ENCODE data around the gene CYP19A1. TPM values are rescaled to one million over a fixed set of nuclear protein-coding genes. Genes with fewer than 3 reads are reported as not detected.

Gene CYP19A1
- total RNA-seq, 1 experiment from 2014 or later = not detected

- no TSS peak for BruUV-seq (replicated peaks)
- DNase-seq (ENCODE audit: low read depth, low spot score) (no peak), ATAC-seq (no peak)
- POLR2A ChIA-PET = no interaction called here
- no peaks in the 10 kb centered on the region for H3K9me3 ChIP-seq (ENCODE audit: control insufficient read depth, insufficient read depth, low read depth, low read length)
- no peak overlapping the region for H3K4me3 ChIP-seq (ENCODE audit: low read depth in 2 of 2, low read length in 2 of 2)
- intact Hi-C loops (cut with micrococcal nuclease; ENCODE audit: unreplicated experiment) = no loop called here
- no peak for TF ChIP-seq POLR2AphosphoS5 (IDR thresholded peaks at IDR 0.05; ENCODE audit: low read depth, low read length)
- TF ChIP-seq SIN3A (IDR thresholded peaks at IDR 0.05; ENCODE audit: borderline replicate concordance, insufficient read depth, low read depth, low read length) = no peak
- no peak for TF ChIP-seq TCF7L2 (IDR thresholded peaks at IDR 0.05; ENCODE audit: low read depth, low read length)
- TF ChIP-seq CTCF (IDR thresholded peaks at IDR 0.05) = no peak
- TF ChIP-seq REST (IDR thresholded peaks at IDR 0.05; ENCODE audit: insufficient read depth in 1 of 2, low read depth in 2 of 2, low read length in 1 of 2) = no peak
- H3K36me3 ChIP-seq (ENCODE audit: control insufficient read depth, insufficient read depth, low read length) = no peaks in the 10 kb centered on the region
- H3K27me3 ChIP-seq (ENCODE audit: control insufficient read depth, insufficient read depth, low read length) = no peaks in the 10 kb centered on the region; the same call in 1 of the 2 replicates
- CTCF ChIA-PET = no interaction called here
- in situ Hi-C loops (cut with HindIII; ENCODE audit: low pct_unique_long_range_greater_than_20kb, low sequenced_read_pairs) = no loop called here
- H3K4me1 ChIP-seq (ENCODE audit: control insufficient read depth, insufficient read depth, low read length) = no peaks in the 10 kb centered on the region
- no peak overlapping the region for H3K27ac ChIP-seq (ENCODE audit: low read length)
Measured at GRCh38 chr15:51171634-51171932, 166.8 kb downstream of the CYP19A1 start.

- ATAC-seq (no peak), DNase-seq (ENCODE audit: low read depth, low spot score) (no peak)
- TF ChIP-seq TCF7L2 (IDR thresholded peaks at IDR 0.05; ENCODE audit: low read depth, low read length) (no peak), CTCF (IDR thresholded peaks at IDR 0.05) (no peak)
- BruUV-seq (replicated peaks) = no TSS peak
- Histone ChIP-seq H3K4me1 (ENCODE audit: control insufficient read depth, insufficient read depth, low read length) (no peaks in the 10 kb centered on the region), H3K4me3 (ENCODE audit: low read depth in 2 of 2, low read length in 2 of 2) (no peak overlapping the region), H3K9me3 (ENCODE audit: control insufficient read depth, insufficient read depth, low read depth, low read length) (no peaks in the 10 kb centered on the region), H3K27me3 (ENCODE audit: control insufficient read depth, insufficient read depth, low read length) (no peaks in the 10 kb centered on the region; the same call in 1 of the 2 replicates), H3K36me3 (ENCODE audit: control insufficient read depth, insufficient read depth, low read length) (no peaks in the 10 kb centered on the region), H3K27ac (ENCODE audit: low read length) (no peak overlapping the region)
- intact Hi-C loops (cut with micrococcal nuclease; ENCODE audit: unreplicated experiment) (no loop called here), in situ Hi-C loops (cut with HindIII; ENCODE audit: low pct_unique_long_range_greater_than_20kb, low sequenced_read_pairs) (no loop called here)
- CTCF ChIA-PET = no interaction called here
- POLR2A ChIA-PET = no interaction called here
Measured at GRCh38 chr15:51170882-51171633, 167.3 kb downstream of the CYP19A1 start.
